Endometrial microvascular endothelial cells (primary cell): Measurements from ENCODE around the gene OAS2. TPM values are rescaled to one million over a fixed set of nuclear protein-coding genes. Genes with fewer than 3 reads are reported as not detected.

Source experiments
- in situ Hi-C: cut with HindIII; loops from 2 replicates; pipeline ENCODE4 v1.10.0; 2017; ENCODE audit warnings: low sequenced_read_pairs, low pct_unique_long_range_greater_than_20kb; ENCODE audit errors: inconsistent ontology term
- total RNA-seq: library from RNA; depleted of rRNA; stranded (reverse); fragments of >200 nt; gene quantifications from one replicate; pipeline ENCODE4 v1.2.3, GENCODE V29; 2015; ENCODE audit errors: inconsistent ontology term

The OAS2 gene
- total RNA-seq = 50.3 TPM

GRCh38 chr12:112978163-112979040 is at the start of gene OAS2:
Gene OAS2, plus strand, starts transcription at chr12:112978519. Its CDS starts 90 bp downstream, at chr12:112978609.
- in situ Hi-C loops = no loop called here

- in situ Hi-C loops = no loop called here
These were observed 49.3 kb upstream of the OAS2 start for GRCh38 chr12:112928978-112929377.

GRCh38 chr12:112929715-112930114 is 48.6 kb upstream of the OAS2 start:
- in situ Hi-C loops = no loop called here

GRCh38 chr12:112930350-112930749 is 48.0 kb upstream of the OAS2 start:
- in situ Hi-C loops = no loop called here

- in situ Hi-C loops = no loop called here
These were observed 45.7 kb upstream of the OAS2 start for GRCh38 chr12:112932485-112933128.

GRCh38 chr12:112933129-112933505 is 45.2 kb upstream of the OAS2 start:
- in situ Hi-C loops = no loop called here

GRCh38 chr12:112936264-112936663 is 42.1 kb upstream of the OAS2 start:
- in situ Hi-C loops = no loop called here

- in situ Hi-C loops = no loop called here
These were observed 41.4 kb upstream of the OAS2 start for GRCh38 chr12:112936927-112937326.

- in situ Hi-C loops = no loop called here
These were observed 40.3 kb upstream of the OAS2 start, which contains the start of gene OAS3 for GRCh38 chr12:112937741-112938719. Gene OAS3, plus strand, starts transcription at chr12:112938474. Its CDS starts 57 bp downstream, at chr12:112938531.

GRCh38 chr12:112938751-112939150 is 39.6 kb upstream of the OAS2 start:
- in situ Hi-C loops = no loop called here

- in situ Hi-C loops = no loop called here
These were observed 38.4 kb upstream of the OAS2 start for GRCh38 chr12:112939761-112940381.

- in situ Hi-C loops = no loop called here
These were observed 36.6 kb upstream of the OAS2 start for GRCh38 chr12:112941528-112942335.

GRCh38 chr12:112942572-112942971 is 35.7 kb upstream of the OAS2 start:
- in situ Hi-C loops = no loop called here

- in situ Hi-C loops = no loop called here
These were observed 34.2 kb upstream of the OAS2 start for GRCh38 chr12:112944024-112944690.

- in situ Hi-C loops = no loop called here
These were observed 32.8 kb upstream of the OAS2 start for GRCh38 chr12:112945515-112945914.

GRCh38 chr12:112946236-112947000 is 31.9 kb upstream of the OAS2 start:
- in situ Hi-C loops = no loop called here

GRCh38 chr12:112947314-112947713 is 31.0 kb upstream of the OAS2 start:
- in situ Hi-C loops = no loop called here
